ENCODE results near the gene FRMD5.

FRMD5 gene

DNA sequence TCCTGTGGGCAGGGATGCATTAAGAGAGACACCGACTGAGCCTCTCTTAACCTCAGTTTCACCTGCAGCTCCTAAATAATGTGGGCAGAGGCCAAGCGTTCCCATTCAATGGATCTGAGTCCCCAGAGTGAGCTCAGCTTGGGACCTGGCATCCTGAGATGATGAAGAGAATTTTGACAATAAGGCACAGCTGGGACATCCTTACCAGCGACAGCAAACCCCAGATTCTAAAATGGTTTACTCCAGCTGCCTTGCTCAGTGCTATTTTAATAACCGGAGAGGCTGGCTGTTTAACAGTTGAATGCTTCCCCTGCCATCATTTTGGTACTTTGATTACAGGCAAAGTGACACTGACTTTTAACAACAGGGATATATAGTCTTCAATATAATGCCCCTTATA lies 244.5 kb downstream of the FRMD5 start:
- H3K4me3 ChIP-seq (ENCODE audit: control insufficient read depth, low read depth, low read length) = no peak overlapping the region
- DNase-seq (ENCODE audit: low read depth) = no peak
- TF ChIP-seq, protein P1, sequence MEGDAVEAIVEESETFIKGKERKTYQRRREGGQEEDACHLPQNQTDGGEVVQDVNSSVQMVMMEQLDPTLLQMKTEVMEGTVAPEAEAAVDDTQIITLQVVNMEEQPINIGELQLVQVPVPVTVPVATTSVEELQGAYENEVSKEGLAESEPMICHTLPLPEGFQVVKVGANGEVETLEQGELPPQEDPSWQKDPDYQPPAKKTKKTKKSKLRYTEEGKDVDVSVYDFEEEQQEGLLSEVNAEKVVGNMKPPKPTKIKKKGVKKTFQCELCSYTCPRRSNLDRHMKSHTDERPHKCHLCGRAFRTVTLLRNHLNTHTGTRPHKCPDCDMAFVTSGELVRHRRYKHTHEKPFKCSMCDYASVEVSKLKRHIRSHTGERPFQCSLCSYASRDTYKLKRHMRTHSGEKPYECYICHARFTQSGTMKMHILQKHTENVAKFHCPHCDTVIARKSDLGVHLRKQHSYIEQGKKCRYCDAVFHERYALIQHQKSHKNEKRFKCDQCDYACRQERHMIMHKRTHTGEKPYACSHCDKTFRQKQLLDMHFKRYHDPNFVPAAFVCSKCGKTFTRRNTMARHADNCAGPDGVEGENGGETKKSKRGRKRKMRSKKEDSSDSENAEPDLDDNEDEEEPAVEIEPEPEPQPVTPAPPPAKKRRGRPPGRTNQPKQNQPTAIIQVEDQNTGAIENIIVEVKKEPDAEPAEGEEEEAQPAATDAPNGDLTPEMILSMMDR (IDR thresholded peaks at IDR 0.05; ENCODE audit: control insufficient read depth, insufficient read depth, low read depth, low read length, missing control alignments) = no peak

DNA sequence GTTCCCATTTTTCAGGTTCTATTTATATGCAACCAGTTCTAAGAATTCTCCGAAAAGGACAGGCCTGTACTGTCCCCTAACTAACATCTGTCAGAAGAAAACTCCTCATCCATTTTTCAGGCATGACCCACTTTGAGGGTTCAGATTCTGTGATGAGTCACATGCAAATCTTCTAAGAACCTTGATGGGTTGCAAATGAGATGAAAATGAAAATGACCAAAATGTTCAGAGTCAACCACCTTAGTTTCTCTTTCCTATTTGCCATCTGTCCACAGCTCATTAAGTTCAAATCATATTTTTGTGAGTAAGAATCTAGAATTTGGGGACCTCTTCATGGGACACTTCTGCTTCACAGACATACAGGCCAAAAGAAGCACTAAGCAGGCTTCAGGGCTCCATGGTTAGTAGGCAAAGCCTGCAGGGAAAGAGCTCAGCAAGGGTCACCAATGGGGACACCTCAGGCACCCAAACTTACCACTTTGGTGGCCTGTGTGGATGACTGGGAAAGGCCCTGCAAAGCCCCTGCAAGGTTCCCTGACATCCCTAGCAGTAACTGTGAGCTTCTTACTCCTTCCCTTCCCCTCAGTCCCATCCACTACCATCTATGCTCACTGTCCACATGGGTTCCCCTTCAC lies 246.3 kb downstream of the FRMD5 start:
- H3K4me3 ChIP-seq (ENCODE audit: control insufficient read depth, low read depth, low read length) = no peak overlapping the region
- no peak for DNase-seq (ENCODE audit: low read depth)
- TF ChIP-seq, protein P1 (IDR thresholded peaks at IDR 0.05; ENCODE audit: control insufficient read depth, insufficient read depth, low read depth, low read length, missing control alignments) = no peak

DNA sequence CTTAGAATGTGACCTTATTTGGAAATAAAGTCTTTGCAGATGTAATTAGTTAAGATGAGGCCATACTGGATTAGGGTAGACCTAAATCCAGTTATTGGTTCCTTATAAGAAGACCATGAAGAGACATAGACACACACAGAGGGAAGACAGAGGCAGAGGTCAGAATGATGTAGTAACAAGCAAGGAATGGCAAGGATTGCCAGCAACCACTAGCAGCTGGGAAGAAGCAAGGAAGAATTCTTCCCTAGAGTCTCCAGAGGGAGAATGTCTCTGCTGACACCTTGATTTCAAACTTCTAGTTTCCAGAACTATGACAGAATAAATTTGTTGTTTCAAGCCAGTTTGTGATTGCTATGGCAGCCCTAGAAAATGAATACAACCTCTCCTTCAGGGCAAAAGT lies 251.6 kb downstream of the FRMD5 start:
- peak; percentile 29 for DNase-seq (ENCODE audit: low read depth)
- no peak overlapping the region for H3K4me3 ChIP-seq (ENCODE audit: control insufficient read depth, low read depth, low read length)
- TF ChIP-seq, protein P1 (IDR thresholded peaks at IDR 0.05; ENCODE audit: control insufficient read depth, insufficient read depth, low read depth, low read length, missing control alignments) = no peak

- no peak for DNase-seq (ENCODE audit: low read depth)
- TF ChIP-seq, protein P1 (IDR thresholded peaks at IDR 0.05; ENCODE audit: control insufficient read depth, insufficient read depth, low read depth, low read length, missing control alignments) = no peak
- H3K4me3 ChIP-seq (ENCODE audit: control insufficient read depth, low read depth, low read length) = no peak overlapping the region
Measured at GRCh38 chr15:43942194-43942593, 252.9 kb downstream of the FRMD5 start.

DNA sequence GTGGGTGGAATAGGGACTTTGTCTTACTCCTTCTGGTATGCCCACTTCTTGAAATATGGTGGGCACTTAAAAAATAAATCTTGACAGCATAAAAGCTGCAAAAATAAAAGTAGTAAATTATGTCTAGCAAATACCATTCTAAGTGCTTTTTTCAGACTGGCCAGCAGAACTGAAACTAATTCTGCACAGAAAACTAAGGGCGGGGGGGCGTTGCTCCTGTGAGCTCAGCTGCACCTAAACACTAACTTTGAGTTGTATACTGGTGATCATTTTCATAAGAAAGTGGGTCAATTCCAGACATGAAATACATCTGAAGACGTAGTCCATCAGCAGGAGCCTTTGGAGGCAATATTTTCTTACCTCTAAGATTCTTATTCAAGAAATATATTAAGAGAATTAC lies 253.5 kb downstream of the FRMD5 start:
- TF ChIP-seq, protein P1 (IDR thresholded peaks at IDR 0.05; ENCODE audit: control insufficient read depth, insufficient read depth, low read depth, low read length, missing control alignments) = no peak
- no peak for DNase-seq (ENCODE audit: low read depth)
- H3K4me3 ChIP-seq (ENCODE audit: control insufficient read depth, low read depth, low read length) = no peak overlapping the region

DNA sequence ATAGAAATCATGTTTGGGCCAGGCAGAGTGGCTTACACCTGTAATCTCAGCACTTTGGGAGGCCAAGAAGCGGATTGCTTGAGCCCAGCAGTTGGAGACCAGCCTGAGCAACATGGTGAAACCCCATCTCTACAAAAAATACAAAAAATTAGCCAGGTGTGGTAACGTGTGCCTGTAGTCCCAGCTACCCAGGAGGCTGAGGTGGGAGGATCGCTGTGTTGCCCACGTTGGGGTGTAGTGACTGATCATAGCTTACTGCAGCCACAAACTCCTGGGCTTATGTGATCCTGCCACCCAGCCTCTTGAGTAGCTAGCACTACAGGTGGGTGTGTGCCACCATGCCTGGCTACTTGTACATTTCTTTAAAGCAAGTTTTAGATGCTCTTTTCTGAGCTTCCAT lies 254.0 kb downstream of the FRMD5 start:
- TF ChIP-seq, protein P1 (IDR thresholded peaks at IDR 0.05; ENCODE audit: control insufficient read depth, insufficient read depth, low read depth, low read length, missing control alignments) = no peak
- no peak overlapping the region for H3K4me3 ChIP-seq (ENCODE audit: control insufficient read depth, low read depth, low read length)
- no peak for DNase-seq (ENCODE audit: low read depth)
